Stromal cell of bone marrow (primary cell): ENCODE results near the gene DNAJB1.
"Not testable (repeated sequence)": the region's sequence is repeated elsewhere in the genome, so short reads cannot be mapped to it uniquely, and the experiment has no call there.

Experiments used
- DNase-seq: peaks from one replicate; pipeline ENCODE4 v3.0.0-alpha.2; 2012; ENCODE audit warnings: low read depth

DNAJB1 gene

DNA sequence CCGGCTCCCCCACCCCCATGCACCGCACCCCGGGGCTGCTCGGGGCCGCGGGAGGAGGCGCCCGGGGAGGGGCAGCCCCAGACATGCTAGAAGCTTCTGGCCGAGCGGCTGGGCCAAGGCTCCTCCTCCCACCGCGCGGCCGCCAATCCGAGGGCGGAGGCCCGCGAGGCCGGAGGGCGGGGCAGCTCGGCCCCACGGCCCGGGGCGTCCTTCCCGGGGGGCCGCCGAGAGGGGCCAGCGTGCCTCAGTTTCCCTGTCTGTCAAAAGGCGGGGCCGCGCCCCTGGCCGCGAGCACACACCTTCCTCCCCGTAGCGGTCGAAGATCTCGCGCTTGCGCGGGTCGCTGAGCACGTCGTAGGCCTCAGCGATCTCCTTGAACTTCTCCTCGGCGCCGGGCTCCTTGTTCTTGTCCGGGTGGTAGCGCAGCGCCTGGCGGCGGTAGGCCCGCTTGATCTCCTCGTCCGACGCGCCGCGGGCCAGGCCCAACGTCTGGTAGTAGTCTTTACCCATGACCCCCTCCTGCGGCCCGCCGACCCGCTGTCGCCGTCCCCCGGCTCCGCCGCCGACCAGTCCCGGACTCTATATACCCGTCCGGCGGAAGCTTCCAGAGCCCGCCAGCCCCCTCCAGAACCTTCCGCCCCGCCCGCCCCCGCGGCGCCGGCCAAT, at the start of gene DNAJB1:
Gene DNAJB1, minus strand, starts transcription at position 558 of the 666 bp plus-strand sequence. Its CDS starts 48 bp downstream, at position 510.
- peak; percentile 66 for DNase-seq

DNA sequence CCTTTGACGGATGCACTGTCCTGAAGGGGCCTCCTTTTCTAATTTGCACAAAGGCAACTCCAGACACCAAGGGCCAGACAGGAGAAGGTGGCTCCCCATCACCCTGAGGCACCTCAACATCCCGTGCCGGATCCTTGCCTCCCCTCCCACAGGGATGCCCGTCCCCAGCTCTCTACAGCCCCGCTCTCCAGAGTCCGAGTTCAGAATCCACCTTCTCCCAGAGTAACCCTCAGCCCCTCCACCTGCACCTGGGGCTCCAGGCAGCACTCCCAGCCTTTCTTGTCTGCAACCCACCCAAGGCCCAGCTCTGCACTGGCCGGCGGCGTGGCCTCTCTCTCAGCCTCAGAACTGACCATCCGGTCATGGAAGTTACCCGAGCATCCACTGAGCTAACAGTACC, 48.9 kb upstream of the DNAJB1 start:
- DNase-seq: no peak

GRCh38 chr19:14566712-14567077, 48.5 kb upstream of the DNAJB1 start:
- DNase-seq: no peak

- DNase-seq: no peak
These were observed 47.8 kb upstream of the DNAJB1 start for GRCh38 chr19:14565765-14566711.

GRCh38 chr19:14565298-14565679, 47.1 kb upstream of the DNAJB1 start:
- no peak for DNase-seq

DNA sequence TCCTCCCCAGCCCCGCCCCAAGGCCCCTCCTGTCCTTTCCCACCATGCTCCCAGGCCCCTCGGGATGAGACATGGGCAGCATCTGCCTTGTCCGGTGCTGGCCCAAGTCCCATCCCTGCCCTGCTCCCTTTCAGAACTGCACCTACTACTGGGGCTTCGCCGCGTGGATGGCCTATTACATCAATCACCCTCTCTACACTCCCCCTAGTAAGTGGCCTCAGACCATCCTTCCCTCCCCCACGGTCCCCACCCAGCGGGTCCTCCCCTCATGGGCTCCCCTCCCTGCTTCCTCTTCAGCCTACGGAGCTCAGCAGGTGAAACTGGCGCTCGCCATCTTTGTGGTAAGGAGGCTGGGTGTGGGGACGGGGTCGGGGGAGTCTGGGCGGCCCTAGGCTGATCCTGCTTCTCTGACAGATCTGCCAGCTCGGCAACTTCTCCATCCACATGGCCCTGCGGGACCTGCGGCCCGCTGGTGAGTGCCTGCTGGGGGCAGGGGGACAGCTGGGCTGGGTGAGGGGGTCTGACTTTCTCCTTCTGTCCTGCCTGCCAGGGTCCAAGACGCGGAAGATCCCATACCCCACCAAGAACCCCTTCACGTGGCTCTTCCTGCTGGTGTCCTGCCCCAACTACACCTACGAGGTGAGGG, 46.6 kb upstream of the DNAJB1 start:
- DNase-seq: not testable (repeated sequence)

- DNase-seq: no peak
These were observed 45.9 kb upstream of the DNAJB1 start for GRCh38 chr19:14563989-14564651.

- DNase-seq: no peak
These were observed 45.4 kb upstream of the DNAJB1 start for GRCh38 chr19:14563590-14563926.

GRCh38 chr19:14562660-14563589, 44.7 kb upstream of the DNAJB1 start:
- no peak for DNase-seq

DNA sequence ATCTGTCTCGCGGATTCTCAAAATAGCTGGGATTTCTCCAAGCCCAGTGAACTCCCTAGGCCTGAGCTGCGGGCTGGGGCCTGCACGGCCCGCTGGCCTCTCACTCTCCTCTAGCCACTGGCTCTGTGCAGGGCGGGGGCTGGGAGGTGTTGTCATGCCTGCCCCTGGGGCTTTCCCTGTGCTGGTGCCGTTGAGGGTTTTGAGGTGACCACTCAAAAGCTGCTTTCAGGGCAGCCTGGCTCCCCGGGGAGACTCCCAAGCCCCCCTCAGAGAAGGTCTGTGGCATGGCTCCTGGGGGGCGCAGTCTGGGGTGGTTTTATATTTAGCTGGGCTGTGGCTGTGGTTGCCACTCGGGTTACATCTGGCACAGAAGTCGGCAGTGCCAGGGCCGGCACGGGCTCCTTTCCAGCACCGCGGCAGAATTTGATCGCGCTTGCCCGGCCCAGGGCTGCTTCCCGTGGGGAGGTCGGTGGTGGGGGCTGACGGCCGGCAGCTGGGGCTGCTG, 43.7 kb upstream of the DNAJB1 start:
- peak; percentile 63 for DNase-seq

DNA sequence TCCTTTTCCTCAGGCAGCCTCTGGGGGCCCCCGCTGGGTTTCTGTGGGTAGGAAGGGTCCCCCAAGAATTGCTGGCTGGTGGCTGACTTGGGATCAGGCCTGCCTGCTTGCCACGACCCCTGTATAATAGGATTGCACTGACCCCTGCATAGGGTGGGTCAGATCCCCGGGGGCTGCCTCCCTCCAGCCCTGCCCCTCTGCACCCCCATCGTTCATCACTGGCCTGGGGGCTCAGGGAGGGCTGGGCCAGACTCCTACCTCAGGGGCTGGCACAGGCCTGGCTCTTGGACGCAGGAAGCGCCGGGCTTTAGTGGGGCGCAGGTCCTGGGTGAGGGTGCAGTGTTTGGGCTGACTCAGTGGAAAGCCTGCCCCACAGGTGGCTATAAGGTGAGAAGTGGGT, 43.1 kb upstream of the DNAJB1 start:
- no peak for DNase-seq

DNA sequence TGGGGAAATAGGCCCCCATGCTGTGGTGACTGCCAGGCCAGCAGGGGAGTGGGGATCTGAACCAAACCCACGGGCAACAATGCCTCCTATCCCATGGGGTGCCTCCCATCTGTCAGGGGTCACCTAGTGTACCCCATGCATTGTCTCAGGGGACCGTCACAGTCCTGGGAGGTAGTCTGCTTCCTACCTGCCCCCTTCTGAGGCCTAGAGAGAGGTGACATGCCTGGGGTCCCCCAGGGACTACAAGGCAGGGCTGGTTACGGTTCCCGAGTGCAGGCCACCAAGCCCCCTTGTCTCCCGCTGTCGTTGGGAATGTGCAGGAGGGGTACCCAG, 42.5 kb upstream of the DNAJB1 start:
- DNase-seq: no peak

GRCh38 chr19:14559916-14560775, 41.9 kb upstream of the DNAJB1 start:
- no peak for DNase-seq

DNA sequence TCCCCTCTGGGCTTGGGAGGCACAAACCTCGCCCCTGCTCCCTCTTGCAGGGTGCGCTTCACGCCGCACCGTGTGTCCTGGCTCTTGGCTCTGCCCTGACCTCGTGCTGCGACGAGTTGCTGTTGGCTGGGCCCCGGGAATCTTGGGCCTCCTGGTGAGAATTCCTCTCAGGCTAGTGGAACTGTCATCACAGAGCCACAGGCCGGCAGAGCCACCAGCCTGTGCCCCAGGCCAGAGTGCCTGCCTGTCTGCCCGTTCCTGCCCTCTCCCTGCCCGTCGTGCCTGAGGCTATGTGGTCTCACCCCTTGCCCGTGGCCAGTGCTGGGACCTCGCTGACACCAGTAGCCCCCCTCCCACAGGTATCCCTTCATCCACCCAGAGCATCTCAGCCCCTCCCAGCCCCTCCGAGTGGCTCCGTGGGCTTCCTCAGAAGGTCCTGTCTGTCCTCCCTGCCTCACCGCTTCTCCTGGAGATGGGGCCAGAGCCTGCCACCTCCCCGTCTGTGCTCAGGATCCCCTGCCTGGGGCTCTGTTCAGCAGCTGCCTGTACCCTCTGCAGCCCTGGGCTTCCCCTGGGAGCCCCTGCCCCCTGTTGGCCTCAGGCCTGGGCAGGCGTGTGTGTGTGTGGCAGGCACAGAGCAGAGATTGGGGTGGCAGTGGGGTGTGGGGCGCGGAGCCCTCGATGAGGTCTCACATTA, 40.3 kb upstream of the DNAJB1 start:
- no peak for DNase-seq

DNA sequence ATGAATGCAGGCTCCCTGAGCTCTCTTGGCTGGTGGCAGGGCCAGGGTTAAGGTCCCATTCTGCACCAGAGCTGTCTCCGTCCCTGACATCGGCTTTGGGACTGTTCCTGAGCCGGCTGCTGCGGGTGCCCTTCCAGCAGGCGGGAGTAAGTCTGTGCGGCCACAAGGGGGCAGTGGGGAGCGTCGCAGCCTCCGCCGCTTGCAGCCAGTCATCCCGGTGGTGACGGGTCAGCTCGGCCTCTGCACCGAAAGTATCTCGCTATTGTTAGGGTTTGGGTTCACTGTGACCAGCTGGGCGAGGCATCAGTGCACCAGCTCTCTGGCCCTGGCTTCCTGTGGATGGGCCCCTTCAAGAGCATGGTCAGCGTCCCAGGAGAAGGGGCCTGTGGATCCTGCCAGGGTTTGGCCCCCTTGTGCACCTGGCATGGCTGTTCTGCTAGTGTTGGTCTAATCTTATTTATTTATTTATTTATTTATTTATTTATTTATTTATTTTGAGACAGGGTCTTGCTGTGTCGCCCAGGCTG, 38.5 kb upstream of the DNAJB1 start:
- peak; percentile 53 for DNase-seq

GRCh38 chr19:14555918-14556661, 37.9 kb upstream of the DNAJB1 start:
- no peak for DNase-seq

DNA sequence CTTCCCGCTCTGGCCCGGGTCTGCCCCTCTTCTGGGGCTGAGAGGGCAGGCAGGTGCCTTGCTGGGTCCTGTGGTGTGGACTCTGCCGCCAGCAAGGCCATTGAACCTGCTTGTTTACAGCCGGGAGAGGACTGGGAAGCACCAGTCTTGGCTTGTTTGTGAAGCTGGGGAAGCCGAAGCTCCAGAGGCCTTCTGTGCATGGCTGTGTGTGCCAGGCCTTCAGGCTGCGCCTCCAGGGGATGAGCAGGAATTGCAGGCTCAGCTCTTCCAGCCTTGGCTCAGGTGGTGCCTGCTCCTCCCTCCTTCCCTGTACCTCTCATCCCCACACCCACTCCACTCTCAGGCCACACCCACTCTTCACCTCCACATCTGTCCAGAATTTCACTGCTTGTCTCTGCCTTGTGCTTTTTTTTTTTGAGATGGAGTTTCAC, 36.2 kb upstream of the DNAJB1 start:
- DNase-seq: no peak

DNA sequence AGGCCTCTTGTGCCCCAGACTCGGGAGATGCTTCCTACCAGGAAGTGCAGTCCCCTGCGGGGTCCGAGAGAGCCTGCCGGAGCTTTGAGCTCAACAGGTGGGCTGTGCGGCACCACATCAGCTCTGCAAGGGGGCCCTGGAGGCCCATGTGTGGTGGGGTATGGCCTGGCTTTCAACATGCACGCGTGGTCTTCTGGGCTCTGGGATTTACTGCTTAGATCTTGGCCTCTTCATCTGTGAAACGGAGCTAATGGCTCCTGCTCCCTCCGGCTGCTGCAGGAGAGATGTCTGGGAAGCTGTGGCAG, 35.7 kb upstream of the DNAJB1 start:
- DNase-seq: no peak
